CD4-positive, alpha-beta T cell (primary cell): ENCODE measurements around the gene DLK1. TPM values are rescaled to one million over a fixed set of nuclear protein-coding genes. Genes with fewer than 3 reads are reported as not detected.

ENCODE experiments used
- ATAC-seq: fragments of 200-7000 bp; cut with Tn5 transposase; one replicate; pipeline ENCODE4 v1.10.0; 2022; ENCODE audit warnings: mild to moderate bottlenecking; ENCODE audit not compliant: poor library complexity
- CTCF ChIA-PET: fragments of 350-600 bp; sonication (Branson Sonifier 250); formaldehyde crosslinking; loops from one replicate; lab custom pipeline; 2021; ENCODE audit warnings: antibody characterized with exemption, inconsistent platforms; lab: Charles Lee
- POLR2A ChIA-PET: fragments of 350-600 bp; sonication (Branson Sonifier 250); formaldehyde crosslinking; loops from one replicate; lab custom pipeline; 2021; ENCODE audit warnings: antibody characterized with exemption, inconsistent platforms; lab: Charles Lee
- DNase-seq, 14 experiments: peaks; one replicate each; pipeline ENCODE4 v3.0.0-alpha.2; 2013 to 2020; ENCODE audit warnings: mixed read lengths in 2 of 14
- H3K27ac ChIP-seq, 2 donors: one replicate each; pipeline versions ENCODE4 v1.5.1 to v1.7.0; 2013; ENCODE audit warnings: low read length in 2 of 2, low read depth in 1 of 2, mild to moderate bottlenecking in 1 of 2
- H3K27me3 ChIP-seq, 2 experiments: 1 replicate in 1 of 2; 2 replicates in 1 of 2; pipeline versions ENCODE4 v1.6.1 to v1.7.0; 2013; ENCODE audit warnings: low read length in 2 of 2, control low read depth in 1 of 2, mild to moderate bottlenecking in 1 of 2, moderate library complexity in 1 of 2; ENCODE audit not compliant: insufficient read depth in 2 of 2, control insufficient read depth in 1 of 2
- H3K36me3 ChIP-seq: one replicate; pipeline ENCODE4 v1.6.1; 2013; ENCODE audit warnings: low read length, control low read depth; ENCODE audit not compliant: insufficient read depth
- H3K4me1 ChIP-seq: one replicate; pipeline ENCODE4 v1.6.1; 2013; ENCODE audit warnings: low read length, control low read depth; ENCODE audit not compliant: insufficient read depth
- H3K4me3 ChIP-seq: one replicate; pipeline ENCODE4 v1.5.1; 2013; ENCODE audit warnings: mild to moderate bottlenecking, low read length, moderate library complexity
- H3K9me3 ChIP-seq, 2 experiments: 1 replicate in 1 of 2; 2 replicates in 1 of 2; pipeline versions ENCODE4 v1.6.1 to v1.7.0; 2013; ENCODE audit warnings: low read length in 2 of 2, mild to moderate bottlenecking in 2 of 2, control low read depth in 1 of 2, moderate library complexity in 1 of 2; ENCODE audit not compliant: control insufficient read depth in 1 of 2, insufficient read depth in 1 of 2
- H3K27ac Mint-ChIP-seq: one replicate; pipeline ENCODE4 v1.8.0; 2020; ENCODE audit warnings: mixed read lengths
- H3K27me3 Mint-ChIP-seq: one replicate; pipeline ENCODE4 v1.8.0; 2021; ENCODE audit warnings: mixed read lengths
- H3K36me3 Mint-ChIP-seq: one replicate; pipeline ENCODE4 v1.8.0; 2021; ENCODE audit warnings: low read depth, mixed read lengths
- H3K4me1 Mint-ChIP-seq: one replicate; pipeline ENCODE4 v1.8.0; 2021; ENCODE audit warnings: low read depth, mixed read lengths
- H3K4me3 Mint-ChIP-seq: one replicate; pipeline ENCODE4 v1.8.0; 2020; ENCODE audit warnings: mild to moderate bottlenecking, mixed read lengths
- H3K9me3 Mint-ChIP-seq: one replicate; pipeline ENCODE4 v1.8.0; 2020; ENCODE audit warnings: mixed read lengths
- intact Hi-C, 2 experiments: fragments of 100-400 bp; cut with DNase I in 1 of 2; cut with micrococcal nuclease in 1 of 2; formaldehyde crosslinking; loops; one replicate each; pipeline versions ENCODE4 v1.15.1 to v1.9.0; 2023 to 2025; cut with DNase I, micrococcal nuclease
- total RNA-seq, 174 experiments: library from RNA in 2 of 174; stranded (reverse) in 2 of 174; gene quantifications; one replicate each; pipeline ENCODE4 v1.2.3 and lab custom pipeline; 2021 to 2026
- TF ChIP-seq, protein P1 (sequence below): fragments of 200-600 bp; IDR thresholded peaks from one replicate; pipeline ENCODE4 v1.8.0; 2022; ENCODE audit warnings: antibody characterized with exemption, mild to moderate bottlenecking

The DLK1 gene
- total RNA-seq, 2 experiments from 2014 or later: not detected

DNA sequence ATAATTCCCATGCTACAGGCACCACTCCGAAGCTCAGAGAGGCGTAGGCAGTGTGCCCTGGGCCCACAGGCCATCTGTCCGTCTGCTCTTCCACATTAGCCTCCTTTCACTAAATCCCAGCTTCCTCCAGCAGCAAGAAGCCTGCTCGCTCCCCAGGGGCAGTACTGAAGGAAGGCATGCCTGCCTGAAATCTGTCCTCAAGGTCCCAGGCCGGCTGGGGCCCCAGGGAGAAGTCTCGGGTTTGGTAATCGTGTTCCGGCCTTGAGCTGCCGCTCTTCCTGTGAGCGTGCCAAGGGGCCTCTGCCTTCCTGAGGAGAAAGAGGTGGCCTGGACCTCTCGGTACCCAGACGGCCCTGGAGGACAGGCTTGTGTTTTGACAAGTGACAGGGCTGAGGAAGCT is 15.2 kb upstream of the DLK1 start:
- Mint-ChIP-seq H3K36me3 (no peaks in the 10 kb centered on the region), H3K9me3 (no peaks in the 10 kb centered on the region), H3K4me3 (no peak overlapping the region), H3K4me1 (no peaks in the 10 kb centered on the region), H3K27ac (no peak overlapping the region), H3K27me3 (peaks cover 18% of the 10 kb centered on the region)
- intact Hi-C loops: no loop called here
- ChIA-PET POLR2A (no interaction called here), CTCF (no interaction called here)
- TF ChIP-seq, protein P1, sequence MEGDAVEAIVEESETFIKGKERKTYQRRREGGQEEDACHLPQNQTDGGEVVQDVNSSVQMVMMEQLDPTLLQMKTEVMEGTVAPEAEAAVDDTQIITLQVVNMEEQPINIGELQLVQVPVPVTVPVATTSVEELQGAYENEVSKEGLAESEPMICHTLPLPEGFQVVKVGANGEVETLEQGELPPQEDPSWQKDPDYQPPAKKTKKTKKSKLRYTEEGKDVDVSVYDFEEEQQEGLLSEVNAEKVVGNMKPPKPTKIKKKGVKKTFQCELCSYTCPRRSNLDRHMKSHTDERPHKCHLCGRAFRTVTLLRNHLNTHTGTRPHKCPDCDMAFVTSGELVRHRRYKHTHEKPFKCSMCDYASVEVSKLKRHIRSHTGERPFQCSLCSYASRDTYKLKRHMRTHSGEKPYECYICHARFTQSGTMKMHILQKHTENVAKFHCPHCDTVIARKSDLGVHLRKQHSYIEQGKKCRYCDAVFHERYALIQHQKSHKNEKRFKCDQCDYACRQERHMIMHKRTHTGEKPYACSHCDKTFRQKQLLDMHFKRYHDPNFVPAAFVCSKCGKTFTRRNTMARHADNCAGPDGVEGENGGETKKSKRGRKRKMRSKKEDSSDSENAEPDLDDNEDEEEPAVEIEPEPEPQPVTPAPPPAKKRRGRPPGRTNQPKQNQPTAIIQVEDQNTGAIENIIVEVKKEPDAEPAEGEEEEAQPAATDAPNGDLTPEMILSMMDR: no peak
- no peaks in the 10 kb centered on the region for H3K4me1 ChIP-seq
- H3K9me3 ChIP-seq: peaks cover 0 to 17% of the 10 kb centered on the region in 2 experiments
- no peak overlapping the region for H3K4me3 ChIP-seq
- no peak for ATAC-seq
- no peaks in the 10 kb centered on the region for H3K36me3 ChIP-seq
- no peak for DNase-seq
- peaks cover 2 to 23% of the 10 kb centered on the region in 2 experiments for H3K27me3 ChIP-seq
- no peak overlapping the region for H3K27ac ChIP-seq

DNA sequence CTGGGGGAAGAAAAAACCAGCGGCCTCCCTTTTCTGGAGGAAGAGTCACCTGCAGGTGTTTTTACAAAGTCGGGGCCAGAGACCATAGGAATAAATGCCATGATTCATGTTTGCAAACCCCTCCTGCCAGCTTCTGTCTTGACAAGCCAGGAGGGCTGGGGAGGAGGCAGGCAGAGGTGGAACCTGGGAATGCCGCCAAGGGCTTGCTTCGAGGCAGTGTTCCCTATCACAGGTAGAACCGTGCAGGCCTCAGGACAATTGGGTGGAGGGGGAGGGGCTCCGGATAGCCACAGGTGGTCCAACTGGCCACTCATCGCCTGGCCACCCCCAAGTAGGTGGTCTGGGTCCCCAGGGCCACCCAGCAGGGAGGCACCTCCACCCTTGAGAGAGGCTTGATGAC is 14.2 kb upstream of the DLK1 start:
- ChIA-PET CTCF (no interaction called here), POLR2A (no interaction called here)
- H3K4me3 ChIP-seq: no peak overlapping the region
- H3K27me3 ChIP-seq: peaks cover 4 to 23% of the 10 kb centered on the region in 2 experiments
- DNase-seq (no peak), ATAC-seq (no peak)
- H3K27ac Mint-ChIP-seq: no peak overlapping the region
- H3K4me1 Mint-ChIP-seq: no peaks in the 10 kb centered on the region
- no peaks in the 10 kb centered on the region for H3K4me1 ChIP-seq
- H3K4me3 Mint-ChIP-seq: no peak overlapping the region
- H3K9me3 Mint-ChIP-seq: no peaks in the 10 kb centered on the region
- TF ChIP-seq, protein P1: no peak
- peaks cover 0 to 23% of the 10 kb centered on the region in 2 experiments for H3K9me3 ChIP-seq
- H3K36me3 Mint-ChIP-seq: no peaks in the 10 kb centered on the region
- H3K27me3 Mint-ChIP-seq: peaks cover 13% of the 10 kb centered on the region
- H3K27ac ChIP-seq: no peak overlapping the region
- no peaks in the 10 kb centered on the region for H3K36me3 ChIP-seq
- intact Hi-C loops: no loop called here

DNA sequence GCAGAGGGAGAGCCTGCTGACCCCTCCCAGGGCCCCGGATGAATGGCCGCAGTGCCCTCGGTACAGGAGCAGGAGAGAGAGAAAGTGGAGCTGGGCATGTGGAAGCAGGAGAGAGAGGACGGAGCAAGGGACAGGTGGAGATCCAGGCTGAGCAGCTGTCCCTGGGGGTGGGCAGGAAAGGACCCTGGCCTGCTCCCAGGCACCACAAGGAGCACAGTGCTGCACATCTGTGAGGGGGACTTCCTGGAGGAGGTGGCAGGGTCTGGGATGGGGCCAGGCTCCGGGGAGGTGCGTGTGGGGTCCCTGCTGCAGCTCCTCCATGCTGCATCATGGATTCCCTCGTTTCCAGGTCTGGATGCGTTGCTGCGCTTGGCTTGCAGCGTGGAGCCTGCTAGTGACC is 13.0 kb upstream of the DLK1 start:
- Mint-ChIP-seq H3K27ac (no peak overlapping the region), H3K4me1 (no peaks in the 10 kb centered on the region), H3K36me3 (no peaks in the 10 kb centered on the region), H3K9me3 (no peaks in the 10 kb centered on the region), H3K4me3 (no peak overlapping the region), H3K27me3 (peaks cover 21% of the 10 kb centered on the region)
- TF ChIP-seq, protein P1: no peak
- intact Hi-C loops: no loop called here
- no peak overlapping the region for H3K27ac ChIP-seq
- no peaks in the 10 kb centered on the region for H3K4me1 ChIP-seq
- POLR2A ChIA-PET: no interaction called here
- H3K27me3 ChIP-seq: peaks cover 4 to 29% of the 10 kb centered on the region in 2 experiments
- H3K36me3 ChIP-seq: no peaks in the 10 kb centered on the region
- peaks cover 0 to 17% of the 10 kb centered on the region in 2 experiments for H3K9me3 ChIP-seq
- no peak overlapping the region for H3K4me3 ChIP-seq
- DNase-seq: no peak
- ATAC-seq: no peak
- CTCF ChIA-PET: no interaction called here
